ENCODE results near the gene WDR43.

WDR43 gene, protein sequence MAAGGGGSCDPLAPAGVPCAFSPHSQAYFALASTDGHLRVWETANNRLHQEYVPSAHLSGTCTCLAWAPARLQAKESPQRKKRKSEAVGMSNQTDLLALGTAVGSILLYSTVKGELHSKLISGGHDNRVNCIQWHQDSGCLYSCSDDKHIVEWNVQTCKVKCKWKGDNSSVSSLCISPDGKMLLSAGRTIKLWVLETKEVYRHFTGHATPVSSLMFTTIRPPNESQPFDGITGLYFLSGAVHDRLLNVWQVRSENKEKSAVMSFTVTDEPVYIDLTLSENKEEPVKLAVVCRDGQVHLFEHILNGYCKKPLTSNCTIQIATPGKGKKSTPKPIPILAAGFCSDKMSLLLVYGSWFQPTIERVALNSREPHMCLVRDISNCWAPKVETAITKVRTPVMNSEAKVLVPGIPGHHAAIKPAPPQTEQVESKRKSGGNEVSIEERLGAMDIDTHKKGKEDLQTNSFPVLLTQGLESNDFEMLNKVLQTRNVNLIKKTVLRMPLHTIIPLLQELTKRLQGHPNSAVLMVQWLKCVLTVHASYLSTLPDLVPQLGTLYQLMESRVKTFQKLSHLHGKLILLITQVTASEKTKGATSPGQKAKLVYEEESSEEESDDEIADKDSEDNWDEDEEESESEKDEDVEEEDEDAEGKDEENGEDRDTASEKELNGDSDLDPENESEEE

DNA sequence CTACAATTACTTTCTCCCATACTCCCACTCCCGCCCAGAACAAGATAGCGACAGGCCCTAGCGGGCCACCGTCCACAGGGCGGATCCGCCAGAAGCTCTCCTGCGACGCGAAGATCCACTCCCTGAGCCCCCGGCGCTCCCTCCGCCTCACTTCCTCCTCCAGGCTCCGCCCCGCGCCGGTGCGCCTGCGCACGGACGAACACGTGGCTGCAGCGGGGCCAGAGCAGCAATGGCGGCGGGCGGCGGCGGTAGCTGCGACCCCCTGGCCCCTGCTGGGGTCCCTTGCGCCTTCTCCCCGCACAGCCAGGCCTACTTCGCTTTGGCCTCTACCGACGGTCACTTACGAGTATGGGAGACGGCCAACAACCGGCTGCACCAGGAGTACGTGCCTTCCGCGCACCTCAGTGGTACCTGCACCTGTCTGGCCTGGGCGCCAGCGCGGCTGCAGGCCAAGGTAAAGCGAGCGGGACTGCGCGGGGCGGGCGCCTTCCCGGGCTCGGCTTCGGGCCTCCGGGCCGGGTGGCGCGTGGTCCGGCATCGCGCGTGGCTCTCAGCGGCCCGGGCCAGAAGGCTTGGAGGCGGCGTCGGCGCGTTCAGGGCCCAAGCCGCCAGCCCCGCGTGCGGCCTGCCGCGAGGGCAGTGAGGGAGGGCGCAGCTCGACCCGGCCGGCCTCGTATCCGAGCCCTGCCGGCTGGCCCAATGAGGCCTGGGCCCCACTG lies at the start of gene WDR43:
TSS of gene WDR43 (plus strand) at position 198 of the 719 bp plus-strand sequence. CDS start at position 230, 32 bp downstream.
- DNase-seq, result peak; percentile 92

DNA sequence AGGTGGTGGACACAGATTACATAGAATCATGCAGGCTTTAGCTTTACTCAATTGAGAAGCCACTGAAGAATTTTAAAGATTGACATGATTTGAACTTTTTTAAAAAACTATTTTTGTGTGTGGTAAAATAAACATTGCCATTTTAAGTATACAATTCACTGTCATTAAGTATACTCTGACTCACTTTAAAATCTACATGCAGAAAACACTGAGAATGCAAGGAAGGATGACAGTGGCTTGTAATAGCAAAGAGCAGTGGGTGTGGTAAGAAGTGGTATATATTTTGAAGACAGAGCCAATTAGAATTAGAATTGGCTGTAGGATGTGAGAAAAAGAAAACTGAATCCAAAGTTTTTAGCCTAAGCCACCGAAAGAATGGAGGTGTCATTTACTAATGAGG lies 39.3 kb upstream of the WDR43 start:
- no peak for DNase-seq

DNA sequence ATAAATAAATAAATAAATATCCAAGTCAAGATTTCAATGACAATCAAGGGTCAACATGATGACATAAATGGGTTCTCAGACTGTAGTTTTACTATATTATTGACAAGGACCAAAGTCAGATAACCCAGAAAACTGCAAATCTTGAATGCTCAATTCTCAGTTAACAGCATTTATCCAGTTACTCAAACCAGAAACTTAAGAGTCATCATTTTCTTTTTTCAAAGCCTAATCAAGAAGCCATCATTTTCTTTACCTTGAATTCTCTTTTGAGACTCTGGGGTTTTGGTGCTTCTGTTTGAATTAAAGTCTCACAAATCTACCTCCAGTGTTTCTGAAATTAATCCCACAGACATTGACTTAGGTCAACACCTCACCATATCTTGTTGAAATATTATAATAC lies 38.5 kb upstream of the WDR43 start:
- no peak for DNase-seq

DNA sequence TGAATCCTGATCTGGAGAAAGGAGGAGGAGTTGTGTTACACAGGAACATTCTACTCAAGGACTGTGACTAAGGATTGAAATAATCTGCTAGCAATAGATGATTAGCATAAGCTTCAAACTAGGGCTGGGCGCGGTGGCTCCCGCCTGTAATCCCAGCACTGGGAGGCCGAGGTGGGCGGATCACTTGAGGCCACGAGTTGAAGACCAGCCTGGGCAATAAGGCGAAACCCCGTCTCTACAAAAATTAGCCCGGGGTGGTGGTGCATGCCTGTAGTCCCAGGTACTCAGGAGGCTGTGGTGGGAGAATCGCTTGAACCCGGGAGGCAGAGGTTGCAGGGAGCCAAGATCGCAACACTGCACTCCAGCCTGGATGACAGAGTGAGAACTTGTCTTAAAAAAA lies 25.9 kb upstream of the WDR43 start:
- DNase-seq, result no peak

DNA sequence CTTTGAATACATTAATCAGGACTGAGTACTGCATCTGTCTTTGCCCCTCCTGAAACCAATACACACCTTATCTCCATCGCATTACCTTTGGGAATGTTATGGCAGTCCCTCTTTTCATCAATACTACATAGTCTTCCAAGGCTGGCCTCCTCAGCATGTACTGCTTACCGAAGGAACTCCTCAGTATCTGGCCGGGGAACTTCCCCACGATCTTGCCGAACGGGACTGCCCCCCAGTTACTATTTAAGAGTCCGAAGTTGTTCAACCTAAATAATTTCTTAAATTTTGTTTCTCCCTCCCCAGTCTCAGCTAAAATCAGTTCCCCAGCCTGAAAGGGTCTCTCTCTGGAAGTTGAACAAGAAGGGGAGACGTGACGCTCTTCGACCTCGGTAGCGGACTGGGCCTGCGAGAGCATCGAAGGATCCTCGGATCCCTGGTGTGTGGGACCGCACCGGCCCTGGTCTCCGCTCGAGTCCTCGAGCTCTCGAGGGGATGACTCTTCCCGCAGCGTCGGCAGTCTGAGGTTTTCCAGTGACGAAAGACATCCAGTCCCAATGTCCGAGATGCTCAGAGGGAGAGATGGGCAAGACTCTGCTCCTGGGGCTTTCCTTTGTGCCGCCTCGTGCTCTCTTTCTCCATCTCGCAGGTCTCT lies 24.8 kb upstream of the WDR43 start:
- peak; percentile 48 for DNase-seq

DNA sequence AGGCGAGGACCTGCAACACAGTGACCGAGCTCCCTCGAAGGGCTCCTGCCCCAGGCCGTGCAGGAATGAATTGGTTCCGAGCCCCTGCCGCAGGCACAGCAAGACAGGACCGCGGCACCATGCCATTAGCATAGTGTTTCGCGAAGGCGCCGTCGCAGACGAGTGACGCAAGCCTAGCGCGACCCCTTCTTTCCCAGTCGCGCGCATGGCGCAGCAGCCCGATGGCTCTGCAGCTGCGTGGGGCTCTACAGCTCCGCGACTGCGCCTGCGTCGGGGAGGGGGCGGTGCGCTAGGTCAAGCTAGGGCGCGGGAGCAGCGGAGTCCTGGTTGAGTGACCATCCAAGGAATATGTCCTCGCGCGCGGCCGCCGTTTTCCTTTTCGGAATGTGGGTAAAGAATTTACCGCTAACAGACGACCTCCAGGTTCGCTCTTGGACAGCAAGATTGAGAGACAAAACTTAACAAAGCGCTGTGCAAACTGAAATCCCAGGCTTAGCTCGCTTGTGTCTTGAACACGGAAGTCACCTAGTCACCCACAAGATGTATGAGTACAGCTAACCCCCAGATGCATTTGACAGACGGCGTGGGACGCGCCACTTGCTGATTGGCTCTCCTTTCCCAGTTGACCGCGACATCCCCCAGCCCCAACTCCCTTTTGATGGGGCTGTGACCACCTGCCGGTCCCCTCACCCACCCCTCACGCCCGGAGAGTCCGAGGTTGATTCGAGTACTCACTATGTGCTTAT lies 24.1 kb upstream of the WDR43 start, which contains the start of gene TRMT61B:
TSS of gene TRMT61B (minus strand) at position 164 of the 746 bp plus-strand sequence. CDS start at position 132, 32 bp downstream.
- DNase-seq, result peak; percentile 88

DNA sequence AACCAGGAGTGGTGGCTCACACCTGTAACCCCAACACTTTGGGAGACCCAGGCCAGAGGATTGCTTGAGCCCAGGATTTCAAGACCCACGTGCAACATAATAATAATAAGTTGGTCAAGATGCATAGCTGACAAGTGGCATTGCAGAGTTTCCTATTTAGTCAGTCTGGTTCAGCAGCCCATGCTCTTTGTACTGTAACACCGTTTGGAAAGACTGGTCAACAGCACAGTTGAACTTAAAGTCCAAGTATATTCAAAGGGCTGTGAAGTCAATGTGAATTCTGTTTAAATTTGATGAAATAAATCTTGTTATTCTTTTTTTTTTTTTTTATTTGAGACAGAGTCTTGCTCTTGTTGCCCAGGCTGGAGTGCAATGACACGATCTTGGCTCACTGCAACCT lies 22.8 kb upstream of the WDR43 start:
- DNase-seq, result no peak

DNA sequence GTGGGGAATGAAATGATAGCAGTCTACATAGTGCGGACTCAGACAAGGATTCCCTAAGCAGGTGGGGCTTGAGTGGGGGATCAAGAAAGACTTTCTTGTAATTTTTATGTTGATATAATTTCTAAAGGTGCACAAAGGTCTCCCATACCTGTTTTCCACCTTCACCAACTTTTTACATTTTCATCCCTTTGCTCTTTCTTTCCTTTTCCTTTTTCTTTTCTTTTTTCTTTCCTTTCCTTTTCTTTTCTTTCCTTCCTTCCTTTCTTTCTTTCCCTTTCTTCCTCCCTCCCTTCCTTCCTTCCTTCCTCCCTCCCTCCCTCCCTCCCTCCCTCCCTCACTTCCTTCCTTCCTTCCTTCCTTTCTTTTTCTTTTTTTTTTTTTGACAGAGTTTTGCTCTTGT lies 14.3 kb upstream of the WDR43 start:
- DNase-seq, result no peak

DNA sequence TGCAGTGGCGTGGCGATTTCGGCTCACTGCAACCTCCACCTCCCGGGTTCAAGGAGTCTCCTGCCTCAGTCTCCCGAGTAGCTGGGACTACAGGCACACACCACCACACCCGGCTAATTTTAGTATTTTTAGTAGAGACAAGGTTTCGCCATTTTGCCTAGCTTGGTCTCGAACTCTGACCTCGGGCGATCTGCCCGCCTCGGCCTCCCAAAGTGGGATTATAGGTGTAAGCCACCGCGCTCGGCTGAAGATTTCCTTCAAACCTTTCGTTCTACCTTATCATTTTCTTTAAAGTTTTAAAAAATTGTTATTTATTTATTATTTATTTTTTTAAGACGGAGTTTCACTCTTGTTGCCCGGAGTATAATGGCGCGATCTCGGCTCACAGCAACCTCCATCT lies 979 bp upstream of the WDR43 start:
- DNase-seq, result no peak

DNA sequence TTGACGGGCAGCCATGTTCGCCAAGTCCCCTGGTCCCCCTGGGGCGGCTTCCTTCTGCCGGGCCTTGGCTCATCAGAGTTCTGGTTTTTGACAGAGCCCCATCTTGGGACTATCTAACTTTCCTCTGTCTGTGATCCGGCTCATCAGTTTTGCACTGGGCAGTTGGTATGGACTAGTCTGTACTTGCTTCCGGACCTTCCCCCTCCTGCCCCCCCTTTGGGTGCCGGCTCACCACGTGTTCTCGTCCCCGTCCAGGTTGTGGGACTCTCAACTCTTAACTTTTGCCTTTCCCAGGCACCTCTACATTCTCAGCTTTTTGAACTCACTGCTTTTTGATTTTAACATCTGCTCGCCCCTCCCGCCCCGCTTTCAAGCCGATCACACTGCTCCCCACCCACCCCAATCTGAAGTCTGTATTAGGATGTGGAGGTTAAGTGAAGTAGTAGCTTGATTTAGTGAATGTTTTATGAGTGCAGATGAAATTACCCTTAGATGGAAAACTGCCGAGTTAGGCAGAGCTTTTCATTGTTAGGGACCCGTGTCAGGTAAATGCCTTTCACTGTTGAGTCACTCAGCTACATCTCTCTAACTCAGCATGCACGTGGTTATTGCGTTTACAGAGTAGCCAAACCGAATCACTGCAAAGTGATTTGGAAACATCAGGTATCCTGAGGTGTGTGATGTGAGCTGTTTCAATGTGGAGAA lies 874 bp downstream of the WDR43 start:
- no peak for DNase-seq

DNA sequence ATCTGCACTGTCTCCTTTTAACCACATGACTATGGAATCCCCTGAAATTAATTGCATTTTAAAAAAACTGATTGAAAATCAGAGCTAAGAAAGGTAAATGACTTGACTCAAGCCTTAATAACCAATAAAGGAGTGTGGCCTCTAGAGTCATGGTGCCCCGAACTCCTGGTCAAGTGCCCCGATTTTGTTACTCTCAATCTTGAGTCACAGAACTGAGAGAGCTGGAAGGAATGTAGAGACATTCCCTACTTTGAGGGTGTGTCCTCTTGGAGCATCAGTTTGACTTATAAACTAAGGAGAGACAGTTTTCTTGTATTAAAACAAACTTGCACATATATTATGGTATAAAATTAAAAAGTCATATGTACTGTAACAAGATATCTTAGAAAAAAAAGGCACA lies 2.4 kb downstream of the WDR43 start:
- DNase-seq, result no peak

DNA sequence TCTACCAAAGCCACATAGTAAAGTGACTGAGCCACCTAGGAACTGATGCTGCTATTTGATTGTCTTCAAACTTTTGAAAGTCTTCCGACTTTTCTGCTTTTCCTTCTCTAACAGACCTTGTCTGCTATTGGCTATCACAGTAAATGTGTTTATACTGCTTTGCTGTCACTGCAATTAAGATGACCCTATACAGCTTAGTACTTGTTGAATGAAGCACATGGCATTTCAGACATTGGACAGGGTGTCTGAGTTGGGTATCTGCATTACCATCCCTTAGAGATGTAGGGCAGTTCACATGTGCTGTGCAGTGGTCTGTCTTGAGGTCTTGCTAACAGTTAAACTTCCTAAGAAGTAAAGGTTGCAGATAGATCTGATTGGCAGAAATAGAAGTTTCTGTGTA lies 3.6 kb downstream of the WDR43 start:
- no peak for DNase-seq

DNA sequence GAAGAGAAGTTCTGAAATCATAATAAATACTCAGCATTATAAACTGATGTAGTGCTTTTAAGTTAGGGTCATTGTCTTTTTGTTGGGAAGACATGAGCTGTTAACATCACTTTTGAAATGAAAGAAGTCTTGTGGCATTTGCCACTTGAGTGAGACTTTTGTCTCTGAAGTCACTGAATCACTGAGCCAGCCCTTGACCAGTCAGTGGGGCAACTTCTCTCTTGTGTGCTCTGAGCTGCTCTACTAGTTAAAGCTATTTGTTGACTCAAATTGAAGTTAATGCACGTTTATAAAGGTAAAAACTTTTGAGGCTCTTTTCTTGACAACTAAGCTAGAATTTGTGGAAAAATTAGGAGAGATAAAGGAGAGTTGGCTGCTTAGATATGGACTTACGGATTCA lies 6.7 kb downstream of the WDR43 start:
- no peak for DNase-seq

DNA sequence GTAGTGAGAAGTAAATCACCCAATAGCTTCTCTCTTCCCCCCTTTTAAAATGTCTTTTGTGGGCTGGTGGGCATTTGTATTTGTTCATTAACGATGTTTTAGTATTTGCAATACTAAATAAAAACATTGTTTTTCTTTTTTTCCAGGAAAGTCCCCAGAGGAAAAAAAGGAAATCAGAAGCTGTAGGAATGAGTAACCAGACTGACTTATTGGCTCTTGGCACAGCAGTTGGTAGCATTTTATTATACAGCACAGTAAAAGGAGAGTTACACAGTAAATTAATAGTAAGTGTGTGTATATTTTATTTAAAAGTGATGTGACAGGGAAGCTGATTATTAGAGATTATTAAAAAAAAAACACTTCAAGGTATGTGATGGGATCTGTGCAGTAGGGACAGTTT lies 7.4 kb downstream of the WDR43 start:
- no peak for DNase-seq

DNA sequence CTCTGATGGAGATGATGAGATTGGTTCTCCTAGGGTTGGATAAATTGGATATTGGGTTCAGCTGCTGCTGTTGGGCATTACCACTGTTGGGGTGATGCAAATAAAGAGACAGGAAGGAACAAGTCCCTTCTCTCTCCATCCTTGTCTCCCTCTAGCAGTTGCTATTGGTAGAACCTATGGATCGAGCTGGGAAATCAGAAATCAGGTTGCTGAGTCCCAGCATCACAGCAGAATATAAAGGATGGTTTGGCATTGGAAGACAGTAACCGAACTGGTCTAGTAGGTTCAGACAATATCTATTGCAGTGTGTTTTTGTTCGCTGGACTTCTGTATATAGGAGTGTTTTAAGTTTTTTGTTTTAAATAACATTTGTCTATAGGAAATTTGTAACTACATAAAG lies 8.1 kb downstream of the WDR43 start:
- DNase-seq, result no peak

DNA sequence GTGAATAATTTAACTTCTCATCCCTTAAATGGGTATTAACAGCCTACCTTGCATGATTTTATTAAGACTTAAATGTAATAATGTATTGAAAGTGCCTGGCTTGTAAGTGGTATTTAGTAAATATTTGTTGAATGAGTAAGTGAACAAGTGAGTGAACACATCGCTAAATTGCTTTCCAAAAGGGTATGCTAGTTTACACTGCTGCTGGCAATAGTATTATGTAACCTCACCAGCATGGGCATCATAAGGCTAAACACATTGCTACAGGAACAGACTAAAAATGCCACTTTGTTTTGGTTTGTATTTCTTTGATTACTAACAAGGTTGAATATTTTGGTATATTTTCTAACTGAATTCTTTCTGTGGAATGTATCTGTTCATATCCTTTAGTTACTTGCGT lies 9.8 kb downstream of the WDR43 start:
- no peak for DNase-seq

DNA sequence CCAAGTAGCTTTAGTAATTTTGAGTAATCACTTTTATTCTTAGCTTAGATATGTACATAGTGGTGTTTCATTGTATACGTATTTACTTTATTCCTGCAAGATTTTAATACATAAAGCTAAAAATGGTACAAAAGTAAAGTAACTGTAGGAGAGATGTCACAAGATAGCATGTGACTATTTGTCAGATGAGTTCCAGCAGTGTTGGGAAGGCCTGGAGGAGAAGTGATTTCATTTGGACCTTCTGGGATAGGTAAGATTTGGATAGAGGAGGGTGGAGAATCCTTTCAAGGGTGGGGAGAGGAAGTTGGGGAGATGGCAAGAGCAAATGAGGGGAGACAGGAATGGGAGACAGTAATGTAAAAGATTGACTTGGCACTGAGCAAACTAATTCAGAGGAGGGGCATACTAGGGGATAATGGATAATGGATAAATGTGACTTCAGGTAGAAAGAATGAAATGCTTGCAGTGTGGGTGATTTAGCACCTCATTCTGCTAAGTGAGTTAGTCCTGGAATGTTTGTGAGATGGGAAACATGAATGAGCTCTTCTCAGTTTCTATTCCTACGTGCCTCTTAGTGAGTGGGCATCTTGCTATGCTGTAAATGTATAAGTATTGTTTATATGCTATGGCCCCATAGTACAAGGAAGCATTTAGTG lies 10.5 kb downstream of the WDR43 start:
- no peak for DNase-seq

DNA sequence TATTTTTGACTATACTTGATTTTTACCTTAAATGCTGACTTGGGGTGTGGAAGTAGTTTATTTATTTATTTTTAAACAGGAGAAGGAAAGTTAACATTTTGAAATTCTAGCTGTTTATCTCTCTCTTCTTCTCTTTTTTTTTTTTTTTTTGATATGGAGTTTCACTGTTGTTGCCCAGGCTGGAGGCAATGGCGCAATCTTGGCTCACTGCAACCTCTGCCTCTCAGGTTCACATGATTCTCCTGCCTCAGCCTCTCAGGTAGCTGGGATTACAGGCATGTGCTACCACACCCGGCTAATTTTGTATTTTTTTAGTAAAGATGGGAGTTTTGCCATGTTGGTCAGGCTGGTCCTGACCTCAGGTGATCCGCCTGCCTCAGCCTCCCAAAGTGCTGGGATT lies 11.1 kb downstream of the WDR43 start:
- DNase-seq, result no peak

DNA sequence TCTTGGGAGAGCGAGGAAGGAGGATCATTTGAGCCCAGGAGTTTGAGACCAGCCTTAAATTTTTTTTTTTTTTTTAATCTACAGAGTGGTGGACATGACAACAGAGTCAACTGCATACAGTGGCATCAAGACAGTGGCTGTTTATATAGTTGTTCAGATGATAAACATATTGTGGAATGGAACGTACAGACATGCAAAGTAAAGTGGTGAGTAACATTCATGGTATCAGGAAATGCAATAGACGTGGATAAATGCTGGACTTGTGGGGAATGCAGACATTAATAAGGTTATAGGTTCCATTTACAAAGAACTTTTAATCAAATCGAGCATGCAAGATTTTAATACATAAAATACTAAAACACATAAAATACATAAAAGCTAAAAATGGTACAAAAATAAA lies 11.9 kb downstream of the WDR43 start:
- no peak for DNase-seq

DNA sequence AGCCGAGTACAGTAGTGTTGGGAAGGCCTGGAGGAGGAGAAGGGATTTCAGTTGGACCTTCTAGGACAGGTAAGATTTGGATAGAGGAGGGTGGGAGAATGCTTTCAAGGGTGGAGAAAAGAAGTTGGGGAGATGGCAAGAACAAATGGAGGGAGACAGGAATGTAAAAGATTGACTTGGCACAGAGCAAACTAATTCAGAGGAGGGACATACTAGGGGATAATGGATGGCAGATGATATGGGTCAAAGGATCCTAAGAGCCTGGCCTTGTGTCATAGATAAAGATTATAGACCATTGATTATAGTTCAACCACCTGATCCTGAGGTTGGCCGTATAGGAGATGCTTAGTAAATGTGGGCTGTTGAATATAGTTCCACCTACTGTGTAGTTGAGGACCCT lies 12.4 kb downstream of the WDR43 start:
- DNase-seq, result no peak

DNA sequence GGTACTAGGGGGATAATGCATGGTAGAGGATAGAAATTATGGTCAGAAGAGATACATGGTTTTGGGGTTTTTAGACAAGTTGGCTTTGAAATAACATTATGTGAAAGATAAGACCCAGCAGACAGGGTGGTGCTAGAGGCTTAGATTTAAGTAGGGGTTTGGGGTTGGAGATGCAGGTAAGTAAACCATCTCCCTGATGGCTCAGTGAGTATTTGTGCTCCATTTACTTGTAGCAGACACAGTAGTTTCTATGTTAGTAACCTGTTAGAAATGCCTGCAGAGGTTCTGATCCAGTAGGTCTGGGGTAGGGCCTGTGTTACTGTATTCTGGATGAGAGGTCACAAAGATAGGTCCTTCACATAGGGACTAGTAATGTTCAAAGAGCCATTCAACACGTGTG lies 13.7 kb downstream of the WDR43 start:
- no peak for DNase-seq

Measured in NCI-H1105 treated with DMSO at 0.1 percent for 48 hours (cell line).